HEK293 (cell line): Measurements from ENCODE around the gene SLC26A6.

Experiments
- HOXA7 ChIP-seq: sonication (generic); formaldehyde crosslinking; IDR thresholded peaks from 2 replicates; pipeline ENCODE4 v1.8.1; 2022; ENCODE audit warnings: missing genetic modification reagents, borderline replicate concordance
- KLF16 ChIP-seq: fragments of 450-650 bp; formaldehyde crosslinking; IDR thresholded peaks from 2 replicates; pipeline ENCODE4 v1.5.1; 2017; ENCODE audit warnings: missing biosample characterization, missing genetic modification characterization
- MYNN ChIP-seq: fragments of 450-650 bp; formaldehyde crosslinking; IDR thresholded peaks from 2 replicates; pipeline ENCODE4 v1.5.1; 2016; ENCODE audit warnings: missing biosample characterization, missing genetic modification characterization, borderline replicate concordance
- PATZ1 ChIP-seq: fragments of 450-650 bp; formaldehyde crosslinking; IDR thresholded peaks from 2 replicates; pipeline ENCODE4 v1.5.1; 2016; ENCODE audit warnings: missing biosample characterization, missing genetic modification characterization
- PRDM2 ChIP-seq: fragments of 450-650 bp; formaldehyde crosslinking; IDR thresholded peaks from 2 replicates; pipeline ENCODE4 v1.5.1; 2016; ENCODE audit warnings: missing biosample characterization, missing genetic modification characterization, borderline replicate concordance
- TCF7L2 ChIP-seq: IDR thresholded peaks from 2 replicates; pipeline ENCODE4 v1.6.1; 2011; ENCODE audit warnings: low read depth, mild to moderate bottlenecking, inconsistent platforms, low read length, moderate library complexity, borderline replicate concordance
- YY1 ChIP-seq: fragments of 450-650 bp; formaldehyde crosslinking; IDR thresholded peaks from 2 replicates; pipeline ENCODE4 v1.5.1; 2018; ENCODE audit warnings: missing biosample characterization, missing genetic modification characterization
- ZEB2 ChIP-seq: fragments of 450-650 bp; formaldehyde crosslinking; IDR thresholded peaks from 2 replicates; pipeline ENCODE4 v1.5.1; 2016; ENCODE audit warnings: missing biosample characterization, missing genetic modification characterization
- ZFP41 ChIP-seq: fragments of 450-650 bp; formaldehyde crosslinking; IDR thresholded peaks from 2 replicates; pipeline ENCODE4 v1.5.1; 2016; ENCODE audit warnings: missing biosample characterization, missing genetic modification characterization, borderline replicate concordance
- ZNF221 ChIP-seq: fragments of 450-650 bp; formaldehyde crosslinking; IDR thresholded peaks from 2 replicates; pipeline ENCODE4 v1.5.1; 2017; ENCODE audit warnings: missing biosample characterization, missing genetic modification characterization, borderline replicate concordance
- ZNF664 ChIP-seq: fragments of 450-650 bp; formaldehyde crosslinking; IDR thresholded peaks from 2 replicates; pipeline ENCODE4 v1.5.1; 2016; ENCODE audit warnings: missing biosample characterization, missing genetic modification characterization
- TF ChIP-seq, protein P1 (sequence below): fragments of 450-650 bp; formaldehyde crosslinking; IDR thresholded peaks from 2 replicates; pipeline ENCODE4 v1.5.1; 2016; ENCODE audit warnings: missing biosample characterization, missing genetic modification characterization, borderline replicate concordance
- TF ChIP-seq, protein P2 (sequence below): fragments of 450-650 bp; formaldehyde crosslinking; IDR thresholded peaks from 2 replicates; pipeline ENCODE4 v1.5.1; 2016; ENCODE audit warnings: missing biosample characterization, missing genetic modification characterization
- TF ChIP-seq, protein P3 (sequence below): fragments of 450-650 bp; formaldehyde crosslinking; IDR thresholded peaks from 2 replicates; pipeline ENCODE4 v1.5.1; 2016; ENCODE audit warnings: missing biosample characterization, missing genetic modification characterization, low read depth

GRCh38 chr3:48635222-48636021 is at the start of gene SLC26A6:
- TF ChIP-seq, protein P1, sequence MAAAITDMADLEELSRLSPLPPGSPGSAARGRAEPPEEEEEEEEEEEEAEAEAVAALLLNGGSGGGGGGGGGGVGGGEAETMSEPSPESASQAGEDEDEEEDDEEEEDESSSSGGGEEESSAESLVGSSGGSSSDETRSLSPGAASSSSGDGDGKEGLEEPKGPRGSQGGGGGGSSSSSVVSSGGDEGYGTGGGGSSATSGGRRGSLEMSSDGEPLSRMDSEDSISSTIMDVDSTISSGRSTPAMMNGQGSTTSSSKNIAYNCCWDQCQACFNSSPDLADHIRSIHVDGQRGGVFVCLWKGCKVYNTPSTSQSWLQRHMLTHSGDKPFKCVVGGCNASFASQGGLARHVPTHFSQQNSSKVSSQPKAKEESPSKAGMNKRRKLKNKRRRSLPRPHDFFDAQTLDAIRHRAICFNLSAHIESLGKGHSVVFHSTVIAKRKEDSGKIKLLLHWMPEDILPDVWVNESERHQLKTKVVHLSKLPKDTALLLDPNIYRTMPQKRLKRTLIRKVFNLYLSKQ (tag by site-specific recombination), result no peak
- TF ChIP-seq TCF7L2 (no peak), KLF16 (tag by site-specific recombination) (no peak; the same call in 1 of the 2 replicates), ZFP41 (tag by site-specific recombination) (no peak), HOXA7 (CRISPR knock-in tag) (no peak), ZNF664 (tag by site-specific recombination) (no peak), ZNF221 (tag by site-specific recombination) (no peak), PRDM2 (tag by site-specific recombination) (no peak), PATZ1 (tag by site-specific recombination) (peak; percentile 79), YY1 (no peak), MYNN (tag by site-specific recombination) (no peak), ZEB2 (tag by site-specific recombination) (peak; percentile 76)
- TF ChIP-seq, protein P2, sequence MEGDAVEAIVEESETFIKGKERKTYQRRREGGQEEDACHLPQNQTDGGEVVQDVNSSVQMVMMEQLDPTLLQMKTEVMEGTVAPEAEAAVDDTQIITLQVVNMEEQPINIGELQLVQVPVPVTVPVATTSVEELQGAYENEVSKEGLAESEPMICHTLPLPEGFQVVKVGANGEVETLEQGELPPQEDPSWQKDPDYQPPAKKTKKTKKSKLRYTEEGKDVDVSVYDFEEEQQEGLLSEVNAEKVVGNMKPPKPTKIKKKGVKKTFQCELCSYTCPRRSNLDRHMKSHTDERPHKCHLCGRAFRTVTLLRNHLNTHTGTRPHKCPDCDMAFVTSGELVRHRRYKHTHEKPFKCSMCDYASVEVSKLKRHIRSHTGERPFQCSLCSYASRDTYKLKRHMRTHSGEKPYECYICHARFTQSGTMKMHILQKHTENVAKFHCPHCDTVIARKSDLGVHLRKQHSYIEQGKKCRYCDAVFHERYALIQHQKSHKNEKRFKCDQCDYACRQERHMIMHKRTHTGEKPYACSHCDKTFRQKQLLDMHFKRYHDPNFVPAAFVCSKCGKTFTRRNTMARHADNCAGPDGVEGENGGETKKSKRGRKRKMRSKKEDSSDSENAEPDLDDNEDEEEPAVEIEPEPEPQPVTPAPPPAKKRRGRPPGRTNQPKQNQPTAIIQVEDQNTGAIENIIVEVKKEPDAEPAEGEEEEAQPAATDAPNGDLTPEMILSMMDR, result no peak; the same call in 1 of the 2 replicates
- TF ChIP-seq, protein P3, sequence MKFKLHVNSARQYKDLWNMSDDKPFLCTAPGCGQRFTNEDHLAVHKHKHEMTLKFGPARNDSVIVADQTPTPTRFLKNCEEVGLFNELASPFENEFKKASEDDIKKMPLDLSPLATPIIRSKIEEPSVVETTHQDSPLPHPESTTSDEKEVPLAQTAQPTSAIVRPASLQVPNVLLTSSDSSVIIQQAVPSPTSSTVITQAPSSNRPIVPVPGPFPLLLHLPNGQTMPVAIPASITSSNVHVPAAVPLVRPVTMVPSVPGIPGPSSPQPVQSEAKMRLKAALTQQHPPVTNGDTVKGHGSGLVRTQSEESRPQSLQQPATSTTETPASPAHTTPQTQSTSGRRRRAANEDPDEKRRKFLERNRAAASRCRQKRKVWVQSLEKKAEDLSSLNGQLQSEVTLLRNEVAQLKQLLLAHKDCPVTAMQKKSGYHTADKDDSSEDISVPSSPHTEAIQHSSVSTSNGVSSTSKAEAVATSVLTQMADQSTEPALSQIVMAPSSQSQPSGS, result no peak
